Hepatocyte (in vitro differentiated cells): ENCODE data around the gene SSC5D. TPM values are rescaled to one million over a fixed set of nuclear protein-coding genes. Genes with fewer than 3 reads are reported as not detected.

Source experiments
- DNase-seq: peaks from one replicate; pipeline ENCODE4 v3.0.0-alpha.2; 2016; ENCODE audit warnings: low spot score
- H2AFZ ChIP-seq: fragments of 200-600 bp; sonication (generic); 2 replicates; pipeline ENCODE4 v1.6.0; 2016; ENCODE audit warnings: antibody characterized with exemption, mild to moderate bottlenecking
- H3K27ac ChIP-seq: fragments of 200-600 bp; sonication (generic); 2 replicates; pipeline ENCODE4 v1.5.1; 2016; ENCODE audit warnings: mild to moderate bottlenecking
- H3K27me3 ChIP-seq: fragments of 200-600 bp; sonication (generic); 2 replicates; pipeline ENCODE4 v1.6.1; 2016
- H3K36me3 ChIP-seq: fragments of 200-600 bp; sonication (generic); replicated peaks from 2 replicates; pipeline ENCODE4 v1.5.1; 2016; ENCODE audit warnings: low read depth; ENCODE audit not compliant: insufficient read depth
- H3K4me1 ChIP-seq: fragments of 200-600 bp; sonication (generic); 2 replicates; pipeline ENCODE4 v1.5.1; 2016; ENCODE audit warnings: mild to moderate bottlenecking, moderate library complexity; ENCODE audit not compliant: insufficient read depth
- H3K4me2 ChIP-seq: fragments of 200-600 bp; sonication (generic); 2 replicates; pipeline ENCODE4 v1.6.0; 2016
- H3K4me3 ChIP-seq: fragments of 200-600 bp; sonication (generic); 2 replicates; pipeline ENCODE4 v1.5.1; 2016; ENCODE audit warnings: mild to moderate bottlenecking
- H3K79me2 ChIP-seq: fragments of 200-600 bp; sonication (generic); 2 replicates; pipeline ENCODE4 v1.6.0; 2017; ENCODE audit warnings: mild to moderate bottlenecking
- H3K9me2 ChIP-seq: fragments of 200-600 bp; sonication (generic); replicated peaks from 2 replicates; pipeline ENCODE4 v1.6.0; 2017; ENCODE audit warnings: mild to moderate bottlenecking; ENCODE audit not compliant: insufficient read depth
- H3K9me3 ChIP-seq: fragments of 200-600 bp; sonication (generic); 2 replicates; pipeline ENCODE4 v1.5.1; 2016; ENCODE audit warnings: low read depth, mild to moderate bottlenecking
- H4K20me1 ChIP-seq: fragments of 200-600 bp; sonication (generic); 2 replicates; pipeline ENCODE4 v1.6.0; 2016; ENCODE audit warnings: mild to moderate bottlenecking; ENCODE audit not compliant: insufficient read depth, poor library complexity, severe bottlenecking
- EZH2 ChIP-seq: fragments of 200-600 bp; sonication (generic); IDR thresholded peaks from 2 replicates; pipeline ENCODE4 v1.6.1; 2016; ENCODE audit warnings: antibody characterized with exemption, mild to moderate bottlenecking, borderline replicate concordance
- EZH2phosphoT487 ChIP-seq: fragments of 200-600 bp; sonication (generic); IDR thresholded peaks from one replicate; pipeline ENCODE4 v1.6.1; 2018; ENCODE audit warnings: antibody characterized with exemption, mild to moderate bottlenecking, low read depth, moderate library complexity; ENCODE audit not compliant: unreplicated experiment, severe bottlenecking
- WGBS: methylation state at CpG from one replicate; pipeline ENCODE4 v1.1.6; 2016; ENCODE audit warnings: low lambda C conversion rate; ENCODE audit errors: missing lambda C conversion rate; 5-methylcytosine and 5-hydroxymethylcytosine counted together
- polyA plus RNA-seq: library from polyadenylated mRNA; unstranded; fragments of >200 nt; fragmentation: Nextera tagmentation; extraction: Ambion mirVana; gene quantifications from 2 replicates; pipeline ENCODE4 v1.2.1, GENCODE V29; 2016
- total RNA-seq: library from RNA; depleted of rRNA; stranded (reverse); fragments of >200 nt; gene quantifications from 2 replicates; pipeline ENCODE4 v1.2.3, GENCODE V29; 2014
- TF ChIP-seq, protein P1 (sequence below): fragments of 200-600 bp; sonication (generic); IDR thresholded peaks from 2 replicates; pipeline ENCODE4 v1.5.1; 2016; ENCODE audit warnings: antibody characterized with exemption, mild to moderate bottlenecking; ENCODE audit not compliant: poor library complexity

Gene SSC5D
- total and polyA plus RNA-seq, 2 experiments from 2014 or later, result 0.80 to 5.1 TPM

DNA sequence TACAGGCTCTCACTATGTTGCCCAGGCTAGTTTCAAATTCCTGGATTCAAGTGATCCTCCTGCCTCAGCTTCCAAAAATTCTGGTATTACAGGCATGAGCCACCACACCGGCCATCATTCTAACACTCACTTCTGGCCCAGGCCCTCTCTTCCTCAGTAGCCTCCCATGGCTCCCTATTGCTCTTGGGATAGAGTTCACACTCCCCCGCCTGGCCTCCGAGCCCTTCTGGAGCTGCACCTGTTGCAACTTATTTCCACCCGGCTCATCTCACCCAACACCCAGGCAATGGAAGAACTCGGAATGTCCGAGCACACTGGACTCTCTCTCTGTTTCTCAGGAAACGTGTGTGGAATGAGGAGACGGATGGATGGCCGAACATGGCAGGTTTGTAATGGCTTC lies 66.1 kb downstream of the SSC5D start:
- H3K4me1 ChIP-seq, result peaks cover 12% of the 10 kb centered on the region
- no peaks in the 10 kb centered on the region for H3K9me2 ChIP-seq
- H4K20me1 ChIP-seq, result no peaks in the 10 kb centered on the region
- H3K4me3 ChIP-seq, result no peak overlapping the region
- TF ChIP-seq EZH2 (no peak), EZH2phosphoT487 (no peak)
- TF ChIP-seq, protein P1, sequence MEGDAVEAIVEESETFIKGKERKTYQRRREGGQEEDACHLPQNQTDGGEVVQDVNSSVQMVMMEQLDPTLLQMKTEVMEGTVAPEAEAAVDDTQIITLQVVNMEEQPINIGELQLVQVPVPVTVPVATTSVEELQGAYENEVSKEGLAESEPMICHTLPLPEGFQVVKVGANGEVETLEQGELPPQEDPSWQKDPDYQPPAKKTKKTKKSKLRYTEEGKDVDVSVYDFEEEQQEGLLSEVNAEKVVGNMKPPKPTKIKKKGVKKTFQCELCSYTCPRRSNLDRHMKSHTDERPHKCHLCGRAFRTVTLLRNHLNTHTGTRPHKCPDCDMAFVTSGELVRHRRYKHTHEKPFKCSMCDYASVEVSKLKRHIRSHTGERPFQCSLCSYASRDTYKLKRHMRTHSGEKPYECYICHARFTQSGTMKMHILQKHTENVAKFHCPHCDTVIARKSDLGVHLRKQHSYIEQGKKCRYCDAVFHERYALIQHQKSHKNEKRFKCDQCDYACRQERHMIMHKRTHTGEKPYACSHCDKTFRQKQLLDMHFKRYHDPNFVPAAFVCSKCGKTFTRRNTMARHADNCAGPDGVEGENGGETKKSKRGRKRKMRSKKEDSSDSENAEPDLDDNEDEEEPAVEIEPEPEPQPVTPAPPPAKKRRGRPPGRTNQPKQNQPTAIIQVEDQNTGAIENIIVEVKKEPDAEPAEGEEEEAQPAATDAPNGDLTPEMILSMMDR, result no peak
- no peaks in the 10 kb centered on the region for H3K79me2 ChIP-seq
- H3K27ac ChIP-seq, result no peak overlapping the region
- H3K9me3 ChIP-seq, result no peaks in the 10 kb centered on the region
- H3K4me2 ChIP-seq, result no peak overlapping the region
- H2AFZ ChIP-seq, result no peak overlapping the region
- 95% methylated on average over 9 of the region's 9 CpGs for WGBS
- no peaks in the 10 kb centered on the region for H3K36me3 ChIP-seq
- no peak for DNase-seq
- no peaks in the 10 kb centered on the region for H3K27me3 ChIP-seq

DNA sequence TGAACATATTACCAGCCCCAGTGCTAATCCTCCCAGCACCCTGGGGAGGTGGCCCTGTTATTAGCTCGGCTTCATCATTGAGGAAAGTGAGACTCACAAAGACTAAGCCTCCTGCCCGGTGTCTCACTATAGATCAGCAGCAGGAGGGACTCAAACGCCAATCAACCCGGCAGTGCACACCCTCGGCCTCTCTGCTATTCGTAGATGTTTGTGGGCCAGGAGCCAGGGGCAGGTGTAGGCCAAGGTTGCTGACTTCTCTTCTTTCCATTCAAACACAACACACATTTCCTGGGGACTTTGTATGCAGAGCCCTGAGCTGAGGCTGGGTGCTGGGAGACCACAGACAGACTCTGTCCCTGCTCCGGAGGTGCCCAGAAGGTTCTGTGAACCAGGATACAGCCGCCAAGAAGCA lies 66.5 kb downstream of the SSC5D start:
- H2AFZ ChIP-seq, result no peak overlapping the region
- no peaks in the 10 kb centered on the region for H3K79me2 ChIP-seq
- 72% methylated on average over 8 of the region's 8 CpGs for WGBS
- H3K4me2 ChIP-seq, result no peak overlapping the region
- H3K27me3 ChIP-seq, result no peaks in the 10 kb centered on the region
- H3K9me2 ChIP-seq, result no peaks in the 10 kb centered on the region
- H3K27ac ChIP-seq, result no peak overlapping the region
- H3K4me3 ChIP-seq, result no peak overlapping the region
- DNase-seq, result no peak
- H3K36me3 ChIP-seq, result no peaks in the 10 kb centered on the region
- H3K4me1 ChIP-seq, result peaks cover 12% of the 10 kb centered on the region
- TF ChIP-seq, protein P1, result no peak
- TF ChIP-seq EZH2 (no peak), EZH2phosphoT487 (no peak)
- no peaks in the 10 kb centered on the region for H3K9me3 ChIP-seq
- no peaks in the 10 kb centered on the region for H4K20me1 ChIP-seq

DNA sequence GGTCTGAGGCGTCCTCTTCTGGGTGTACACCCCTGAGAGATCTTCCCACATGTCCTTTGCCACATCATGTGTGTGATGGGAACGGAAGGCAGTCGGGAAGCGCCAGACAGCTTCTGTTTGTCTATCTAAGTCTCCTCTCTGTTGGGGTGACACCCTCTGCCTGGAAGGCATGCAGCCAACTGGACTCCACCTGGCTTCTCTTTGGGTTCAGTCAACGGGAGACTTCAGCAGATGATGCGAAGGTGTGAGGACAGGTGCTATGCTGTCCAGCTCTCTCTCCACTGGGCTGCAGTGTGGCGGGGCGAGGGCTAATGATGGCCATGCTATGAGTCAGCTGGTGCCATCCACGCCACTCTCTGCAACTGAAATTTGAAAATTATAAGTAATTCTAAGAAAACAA lies 71.4 kb downstream of the SSC5D start:
- no peaks in the 10 kb centered on the region for H4K20me1 ChIP-seq
- H3K9me3 ChIP-seq, result no peaks in the 10 kb centered on the region
- H3K36me3 ChIP-seq, result no peaks in the 10 kb centered on the region
- no peak overlapping the region for H3K27ac ChIP-seq
- WGBS, result 83% methylated on average over 8 of the region's 9 CpGs
- H2AFZ ChIP-seq, result no peak overlapping the region
- H3K9me2 ChIP-seq, result no peaks in the 10 kb centered on the region
- H3K27me3 ChIP-seq, result no peaks in the 10 kb centered on the region
- H3K4me3 ChIP-seq, result no peak overlapping the region
- DNase-seq, result no peak
- H3K4me1 ChIP-seq, result peaks cover 2% of the 10 kb centered on the region
- no peaks in the 10 kb centered on the region for H3K79me2 ChIP-seq
- H3K4me2 ChIP-seq, result no peak overlapping the region
- TF ChIP-seq, protein P1, result no peak
- TF ChIP-seq EZH2 (no peak), EZH2phosphoT487 (no peak)

DNA sequence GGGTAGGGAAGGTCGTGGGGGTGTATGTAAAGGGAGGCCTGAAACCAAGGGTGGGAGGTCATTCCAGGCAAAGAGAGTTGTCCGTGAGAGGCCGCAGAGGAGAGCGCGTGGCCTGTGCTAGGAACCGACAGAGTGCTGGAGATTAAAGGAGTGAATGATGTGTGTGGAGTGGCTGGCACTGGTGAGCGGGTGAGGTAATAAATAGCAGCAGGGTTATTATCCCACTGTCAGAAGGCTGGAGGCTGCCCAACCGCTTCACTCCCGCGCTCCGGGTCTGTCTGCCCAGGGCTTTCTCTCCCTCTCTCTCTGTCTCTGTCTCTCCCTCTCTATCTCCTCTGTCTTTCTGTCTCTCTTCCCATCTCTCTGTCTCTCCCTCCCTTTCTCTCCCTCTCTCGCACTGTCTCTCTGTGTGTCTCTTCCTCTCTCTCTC lies 75.0 kb downstream of the SSC5D start:
- DNase-seq, result peak; percentile 76
- WGBS, result 49% methylated on average over 9 of the region's 12 CpGs
- Histone ChIP-seq H2AFZ (no peak overlapping the region), H3K27ac (peak overlapping the region; percentile 75), H3K9me2 (no peaks in the 10 kb centered on the region), H3K4me2 (no peak overlapping the region), H3K27me3 (no peaks in the 10 kb centered on the region), H3K9me3 (no peaks in the 10 kb centered on the region), H3K4me1 (peaks cover 2% of the 10 kb centered on the region), H4K20me1 (no peaks in the 10 kb centered on the region), H3K4me3 (no peak overlapping the region), H3K36me3 (no peaks in the 10 kb centered on the region), H3K79me2 (no peaks in the 10 kb centered on the region)
- TF ChIP-seq EZH2phosphoT487 (no peak), EZH2 (no peak)
- TF ChIP-seq, protein P1, result no peak
